Measurements from ENCODE around the gene PDGFRB.

DNA sequence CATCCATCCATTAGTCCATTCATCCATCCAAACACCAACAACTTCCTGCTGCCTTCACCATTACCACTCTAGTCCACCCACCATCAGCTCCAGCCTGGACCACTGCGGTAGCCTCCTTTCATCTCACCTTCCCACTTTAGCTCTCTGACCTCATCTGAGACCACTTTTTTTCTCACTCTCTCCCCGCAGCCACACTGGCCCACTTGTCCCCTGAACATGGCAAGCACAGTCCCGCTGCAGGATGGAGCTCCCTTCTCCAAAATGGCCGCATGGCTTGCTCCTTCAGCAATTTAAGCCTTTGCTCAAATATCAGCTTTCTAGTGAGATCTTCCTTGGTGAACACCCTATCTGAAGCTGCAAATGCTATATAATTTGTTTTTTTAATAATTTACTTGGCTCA lies 80.4 kb downstream of the PDGFRB start:
- TF ChIP-seq EZH2 (IDR thresholded peaks at IDR 0.05; ENCODE audit: borderline replicate concordance, insufficient read depth, low read length, poor library complexity, severe bottlenecking) (no peak), EP300 (conservative IDR thresholded peaks at IDR 0.05; ENCODE audit: poor library complexity, severe bottlenecking) (no peak), POLR2AphosphoS5 (IDR thresholded peaks at IDR 0.05) (no peak), MXI1 (conservative IDR thresholded peaks at IDR 0.05; ENCODE audit: poor library complexity, severe bottlenecking) (no peak), TAF1 (IDR thresholded peaks at IDR 0.05; ENCODE audit: low read depth) (no peak)
- TF ChIP-seq, protein P1, sequence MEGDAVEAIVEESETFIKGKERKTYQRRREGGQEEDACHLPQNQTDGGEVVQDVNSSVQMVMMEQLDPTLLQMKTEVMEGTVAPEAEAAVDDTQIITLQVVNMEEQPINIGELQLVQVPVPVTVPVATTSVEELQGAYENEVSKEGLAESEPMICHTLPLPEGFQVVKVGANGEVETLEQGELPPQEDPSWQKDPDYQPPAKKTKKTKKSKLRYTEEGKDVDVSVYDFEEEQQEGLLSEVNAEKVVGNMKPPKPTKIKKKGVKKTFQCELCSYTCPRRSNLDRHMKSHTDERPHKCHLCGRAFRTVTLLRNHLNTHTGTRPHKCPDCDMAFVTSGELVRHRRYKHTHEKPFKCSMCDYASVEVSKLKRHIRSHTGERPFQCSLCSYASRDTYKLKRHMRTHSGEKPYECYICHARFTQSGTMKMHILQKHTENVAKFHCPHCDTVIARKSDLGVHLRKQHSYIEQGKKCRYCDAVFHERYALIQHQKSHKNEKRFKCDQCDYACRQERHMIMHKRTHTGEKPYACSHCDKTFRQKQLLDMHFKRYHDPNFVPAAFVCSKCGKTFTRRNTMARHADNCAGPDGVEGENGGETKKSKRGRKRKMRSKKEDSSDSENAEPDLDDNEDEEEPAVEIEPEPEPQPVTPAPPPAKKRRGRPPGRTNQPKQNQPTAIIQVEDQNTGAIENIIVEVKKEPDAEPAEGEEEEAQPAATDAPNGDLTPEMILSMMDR (IDR thresholded peaks at IDR 0.05; ENCODE audit: poor library complexity, severe bottlenecking) = no peak
- TF ChIP-seq, protein P2, sequence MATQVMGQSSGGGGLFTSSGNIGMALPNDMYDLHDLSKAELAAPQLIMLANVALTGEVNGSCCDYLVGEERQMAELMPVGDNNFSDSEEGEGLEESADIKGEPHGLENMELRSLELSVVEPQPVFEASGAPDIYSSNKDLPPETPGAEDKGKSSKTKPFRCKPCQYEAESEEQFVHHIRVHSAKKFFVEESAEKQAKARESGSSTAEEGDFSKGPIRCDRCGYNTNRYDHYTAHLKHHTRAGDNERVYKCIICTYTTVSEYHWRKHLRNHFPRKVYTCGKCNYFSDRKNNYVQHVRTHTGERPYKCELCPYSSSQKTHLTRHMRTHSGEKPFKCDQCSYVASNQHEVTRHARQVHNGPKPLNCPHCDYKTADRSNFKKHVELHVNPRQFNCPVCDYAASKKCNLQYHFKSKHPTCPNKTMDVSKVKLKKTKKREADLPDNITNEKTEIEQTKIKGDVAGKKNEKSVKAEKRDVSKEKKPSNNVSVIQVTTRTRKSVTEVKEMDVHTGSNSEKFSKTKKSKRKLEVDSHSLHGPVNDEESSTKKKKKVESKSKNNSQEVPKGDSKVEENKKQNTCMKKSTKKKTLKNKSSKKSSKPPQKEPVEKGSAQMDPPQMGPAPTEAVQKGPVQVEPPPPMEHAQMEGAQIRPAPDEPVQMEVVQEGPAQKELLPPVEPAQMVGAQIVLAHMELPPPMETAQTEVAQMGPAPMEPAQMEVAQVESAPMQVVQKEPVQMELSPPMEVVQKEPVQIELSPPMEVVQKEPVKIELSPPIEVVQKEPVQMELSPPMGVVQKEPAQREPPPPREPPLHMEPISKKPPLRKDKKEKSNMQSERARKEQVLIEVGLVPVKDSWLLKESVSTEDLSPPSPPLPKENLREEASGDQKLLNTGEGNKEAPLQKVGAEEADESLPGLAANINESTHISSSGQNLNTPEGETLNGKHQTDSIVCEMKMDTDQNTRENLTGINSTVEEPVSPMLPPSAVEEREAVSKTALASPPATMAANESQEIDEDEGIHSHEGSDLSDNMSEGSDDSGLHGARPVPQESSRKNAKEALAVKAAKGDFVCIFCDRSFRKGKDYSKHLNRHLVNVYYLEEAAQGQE (IDR thresholded peaks at IDR 0.05; ENCODE audit: borderline replicate concordance) = no peak

Measured in neural cell (in vitro differentiated cells).